AG10803 (cell line): ENCODE measurements around the gene APPBP2.

ENCODE experiments used
- DNase-seq: peaks from one replicate; pipeline ENCODE4 v3.0.0; 2010; ENCODE audit warnings: low read depth
- H3K4me3 ChIP-seq: 2 replicates; pipeline ENCODE4 v1.5.1; 2011; ENCODE audit warnings: mild to moderate bottlenecking, low read length, control low read depth
- TF ChIP-seq, protein P1 (sequence below): conservative IDR thresholded peaks from 2 replicates; pipeline ENCODE4 v1.5.1; 2011; ENCODE audit warnings: mild to moderate bottlenecking, low read length, control low read depth, inconsistent platforms

Gene APPBP2

DNA sequence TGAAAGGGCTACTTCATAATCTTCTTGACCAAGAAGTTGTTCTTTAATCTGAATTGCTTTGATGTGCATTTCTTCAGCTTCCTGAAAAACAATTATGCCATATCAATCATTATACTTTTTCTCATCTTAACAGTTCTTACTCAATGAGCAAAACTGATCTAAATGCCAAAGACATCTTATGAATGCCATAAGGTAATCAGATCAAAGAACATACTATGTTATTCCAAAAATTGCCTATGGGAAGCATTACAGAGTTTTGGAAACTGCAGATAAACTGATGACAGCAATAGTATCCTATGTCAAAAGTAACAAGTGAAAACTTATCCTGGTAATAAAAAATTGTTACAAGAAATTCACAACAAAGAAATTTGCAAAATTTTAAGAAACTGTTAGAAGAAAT lies 74.1 kb downstream of the APPBP2 start:
- no peak overlapping the region for H3K4me3 ChIP-seq
- TF ChIP-seq, protein P1, sequence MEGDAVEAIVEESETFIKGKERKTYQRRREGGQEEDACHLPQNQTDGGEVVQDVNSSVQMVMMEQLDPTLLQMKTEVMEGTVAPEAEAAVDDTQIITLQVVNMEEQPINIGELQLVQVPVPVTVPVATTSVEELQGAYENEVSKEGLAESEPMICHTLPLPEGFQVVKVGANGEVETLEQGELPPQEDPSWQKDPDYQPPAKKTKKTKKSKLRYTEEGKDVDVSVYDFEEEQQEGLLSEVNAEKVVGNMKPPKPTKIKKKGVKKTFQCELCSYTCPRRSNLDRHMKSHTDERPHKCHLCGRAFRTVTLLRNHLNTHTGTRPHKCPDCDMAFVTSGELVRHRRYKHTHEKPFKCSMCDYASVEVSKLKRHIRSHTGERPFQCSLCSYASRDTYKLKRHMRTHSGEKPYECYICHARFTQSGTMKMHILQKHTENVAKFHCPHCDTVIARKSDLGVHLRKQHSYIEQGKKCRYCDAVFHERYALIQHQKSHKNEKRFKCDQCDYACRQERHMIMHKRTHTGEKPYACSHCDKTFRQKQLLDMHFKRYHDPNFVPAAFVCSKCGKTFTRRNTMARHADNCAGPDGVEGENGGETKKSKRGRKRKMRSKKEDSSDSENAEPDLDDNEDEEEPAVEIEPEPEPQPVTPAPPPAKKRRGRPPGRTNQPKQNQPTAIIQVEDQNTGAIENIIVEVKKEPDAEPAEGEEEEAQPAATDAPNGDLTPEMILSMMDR = no peak
- DNase-seq = no peak

DNA sequence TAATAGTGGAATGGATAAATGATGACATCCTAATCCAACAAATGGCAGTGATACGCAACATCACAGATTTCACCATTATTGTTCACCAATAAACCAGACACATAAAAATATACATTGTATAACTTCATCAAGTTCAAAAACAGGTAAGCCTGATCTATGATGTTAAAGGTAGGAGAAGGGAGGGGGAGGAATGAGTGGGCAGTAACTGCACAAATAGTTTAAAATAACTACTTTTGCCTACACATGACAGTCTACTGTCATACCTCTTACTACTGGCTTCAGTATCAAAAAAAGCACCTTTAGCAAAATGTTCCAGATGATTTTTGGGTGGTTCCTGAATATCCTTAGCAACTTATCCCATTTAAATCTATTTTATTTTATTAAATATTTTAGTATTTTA lies 75.0 kb downstream of the APPBP2 start:
- H3K4me3 ChIP-seq = no peak overlapping the region
- no peak for DNase-seq
- TF ChIP-seq, protein P1 = no peak

DNA sequence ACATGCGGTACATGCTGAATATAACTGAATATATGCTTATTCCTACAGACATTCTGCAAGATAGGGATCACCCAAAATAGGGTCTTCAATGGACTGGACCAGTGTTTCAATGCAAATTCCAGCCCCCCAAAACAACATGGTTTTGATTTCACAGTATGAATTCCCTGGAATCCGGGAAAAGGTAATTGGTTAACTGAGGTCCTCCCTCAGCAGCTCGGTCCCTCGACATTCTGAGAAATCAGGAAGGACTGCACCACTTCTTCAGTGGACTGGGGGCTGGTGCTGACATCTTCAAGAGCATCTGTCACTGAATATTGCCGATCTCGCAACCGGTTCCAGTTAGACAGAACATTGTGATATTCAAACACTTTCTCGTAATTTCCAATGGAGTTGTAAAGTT lies 78.7 kb downstream of the APPBP2 start:
- TF ChIP-seq, protein P1 = no peak
- no peak for DNase-seq
- no peak overlapping the region for H3K4me3 ChIP-seq

DNA sequence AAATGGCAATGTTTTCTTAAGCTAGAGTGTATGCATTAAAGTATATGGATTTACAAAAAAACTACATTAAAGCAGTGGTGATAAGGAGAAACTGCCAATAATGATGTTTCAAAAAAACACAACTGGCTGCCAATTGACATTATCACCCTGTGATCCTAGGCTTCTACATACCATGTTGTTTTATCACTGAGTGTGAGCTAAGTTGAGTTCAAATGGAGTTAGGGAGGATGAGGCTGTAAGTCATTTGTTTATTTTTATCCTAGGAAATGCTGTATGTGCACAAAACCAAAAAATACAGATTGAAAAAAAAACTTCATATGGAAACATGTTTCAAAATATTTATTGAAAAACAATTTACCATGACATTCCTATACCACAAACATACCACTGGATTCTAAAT lies 80.9 kb downstream of the APPBP2 start:
- DNase-seq = no peak
- TF ChIP-seq, protein P1 = no peak

DNA sequence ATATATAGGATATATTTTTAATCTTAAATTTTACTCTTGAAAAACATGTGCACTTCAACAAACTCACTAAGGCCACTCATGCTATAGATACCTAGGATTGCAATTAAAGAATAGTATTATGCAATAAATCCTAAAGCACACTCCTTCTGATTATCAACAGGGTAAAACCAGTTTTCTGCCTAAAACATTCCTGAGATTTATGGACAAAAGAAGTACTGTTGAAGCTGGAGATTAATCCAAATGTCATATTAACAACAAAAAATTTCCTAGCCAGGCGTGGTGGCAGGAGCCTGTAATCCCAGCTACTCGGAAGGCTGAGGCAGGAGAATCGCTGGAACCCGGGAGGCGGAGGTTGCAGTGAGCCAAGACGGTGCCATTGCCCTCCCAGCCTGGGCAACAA lies 82.3 kb downstream of the APPBP2 start:
- TF ChIP-seq, protein P1 = no peak
- H3K4me3 ChIP-seq = no peak overlapping the region
- DNase-seq = no peak

More for the DNA sequence above, 80.9 kb downstream of the APPBP2 start:
- no peak overlapping the region for H3K4me3 ChIP-seq

DNA sequence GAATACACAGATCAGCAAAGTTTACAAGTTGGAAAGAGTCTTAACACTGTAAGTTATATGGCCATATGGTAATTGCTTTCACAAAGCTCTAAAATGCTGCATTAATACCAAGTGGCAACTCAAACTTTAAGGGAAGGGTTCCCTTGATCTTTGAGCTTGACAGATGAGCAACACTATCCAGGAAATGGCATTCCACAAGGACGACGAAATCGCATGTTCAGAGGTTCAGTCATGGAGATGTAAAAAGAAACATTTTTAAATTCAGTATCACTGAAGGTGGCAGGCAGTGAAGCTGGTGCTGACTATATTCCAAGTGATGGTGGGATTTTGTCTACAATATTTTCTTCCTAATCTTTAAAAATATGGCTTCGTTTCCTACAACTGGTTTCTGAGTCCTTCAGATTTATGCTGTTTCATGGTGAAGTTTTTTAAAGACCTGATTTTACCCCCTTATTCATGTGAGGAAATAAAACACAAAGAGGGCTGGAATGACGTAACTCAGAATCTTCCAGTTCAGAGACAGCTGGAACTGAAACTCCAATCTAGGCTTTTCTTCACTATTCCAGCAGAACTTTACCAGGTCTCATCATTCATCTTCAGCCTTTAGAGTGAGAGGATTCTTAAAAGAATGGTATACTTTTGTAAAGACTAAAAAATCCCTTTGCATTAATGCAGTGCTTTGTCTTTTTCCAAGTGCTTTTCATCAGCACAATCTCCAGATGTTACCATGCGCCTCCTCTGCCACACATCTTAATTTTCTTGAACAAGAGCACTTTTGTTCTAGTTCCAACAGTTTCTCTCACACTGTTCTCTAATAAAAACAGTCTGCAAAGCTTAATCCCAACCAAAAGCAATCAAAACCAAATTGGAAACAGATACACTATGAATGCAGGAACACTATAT lies 83.5 kb downstream of the APPBP2 start:
- H3K4me3 ChIP-seq = no peak overlapping the region
- TF ChIP-seq, protein P1 = no peak
- peak; percentile 56 for DNase-seq

DNA sequence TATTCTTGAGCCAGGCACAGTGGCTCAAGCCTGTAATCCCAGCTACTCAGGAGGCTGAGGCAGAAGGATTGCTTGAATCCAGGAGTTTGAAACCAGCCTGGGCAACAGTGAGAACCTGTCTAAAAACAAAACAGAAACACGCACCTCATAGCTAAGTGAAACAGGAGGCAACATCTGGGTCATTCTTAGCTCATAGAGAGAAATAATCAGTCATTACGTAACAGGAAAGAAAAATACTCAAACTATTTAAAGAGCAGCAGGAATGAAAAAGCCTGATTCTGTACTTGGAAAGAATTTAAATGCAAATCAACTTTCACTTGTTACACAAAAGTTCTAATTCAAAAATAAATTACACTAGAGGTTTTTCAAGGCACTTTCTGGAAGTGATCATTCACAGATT lies 86.5 kb downstream of the APPBP2 start:
- DNase-seq = peak; percentile 63
- TF ChIP-seq, protein P1 = no peak
- no peak overlapping the region for H3K4me3 ChIP-seq
